Stomach smooth muscle (tissue), 2 donors: ENCODE results near the gene FOXB2.

Source experiments
- H3K27ac ChIP-seq: one replicate; pipeline ENCODE4 v1.7.0; 2013; ENCODE audit warnings: mild to moderate bottlenecking, low read length, inconsistent platforms
- H3K27me3 ChIP-seq, 2 donors: one replicate each; pipeline ENCODE4 v1.7.0; 2013; ENCODE audit warnings: low read length in 2 of 2; ENCODE audit not compliant: insufficient read depth in 2 of 2, control insufficient read depth in 1 of 2
- H3K36me3 ChIP-seq, 2 donors: one replicate each; pipeline ENCODE4 v1.7.0; 2013; ENCODE audit warnings: low read length in 2 of 2; ENCODE audit not compliant: control insufficient read depth in 2 of 2, insufficient read depth in 2 of 2
- H3K4me1 ChIP-seq: one replicate; pipeline ENCODE4 v1.7.0; 2013; ENCODE audit warnings: low read length; ENCODE audit not compliant: control insufficient read depth, insufficient read depth
- H3K4me3 ChIP-seq, 2 donors: one replicate each; pipeline ENCODE4 v1.7.0; 2013; ENCODE audit warnings: low read length in 2 of 2
- H3K9ac ChIP-seq, 2 donors: one replicate each; pipeline ENCODE4 v1.7.0; 2013; ENCODE audit warnings: low read length in 2 of 2, mild to moderate bottlenecking in 1 of 2
- H3K9me3 ChIP-seq, 2 donors: one replicate each; pipeline ENCODE4 v1.7.0; 2013; ENCODE audit warnings: low read length in 2 of 2; ENCODE audit not compliant: control insufficient read depth in 2 of 2
- donor health status: healthy.
- donor health status: Pancreatic carcinoma.

The FOXB2 gene

GRCh38 chr9:77016526-77017504 is 2.6 kb upstream of the FOXB2 start:
- Histone ChIP-seq H3K4me3 (peak overlapping the region in 1 of 2 donors; percentile 29), H3K4me1 (peaks cover 32% of the 10 kb centered on the region), H3K36me3 (no peaks in the 10 kb centered on the region), H3K27ac (no peak overlapping the region), H3K9me3 (no peaks in the 10 kb centered on the region), H3K9ac (no peak overlapping the region), H3K27me3 (peaks cover 94 to 98% of the 10 kb centered on the region in 2 donors)

- Histone ChIP-seq H3K4me1 (peaks cover 32% of the 10 kb centered on the region), H3K27me3 (peaks cover 94 to 98% of the 10 kb centered on the region in 2 donors), H3K9me3 (no peaks in the 10 kb centered on the region), H3K27ac (no peak overlapping the region), H3K4me3 (no peak overlapping the region), H3K9ac (no peak overlapping the region), H3K36me3 (no peaks in the 10 kb centered on the region)
Measured at GRCh38 chr9:77017505-77017894, 2.0 kb upstream of the FOXB2 start.

GRCh38 chr9:77018058-77018968 is 1.1 kb upstream of the FOXB2 start:
- Histone ChIP-seq H3K27me3 (peaks cover 93 to 98% of the 10 kb centered on the region in 2 donors), H3K4me3 (peak overlapping the region in 1 of 2 donors; percentile 35)

GRCh38 chr9:77018969-77019235 is 553 bp upstream of the FOXB2 start:
- Histone ChIP-seq H3K4me3 (peak overlapping the region in 1 of 2 donors; percentile 35), H3K4me1 (peaks cover 32% of the 10 kb centered on the region), H3K9me3 (no peaks in the 10 kb centered on the region), H3K27me3 (peaks cover 93 to 98% of the 10 kb centered on the region in 2 donors), H3K27ac (no peak overlapping the region), H3K36me3 (no peaks in the 10 kb centered on the region), H3K9ac (no peak overlapping the region)

More at GRCh38 chr9:77018058-77018968, 1.1 kb upstream of the FOXB2 start:
- peaks cover 32% of the 10 kb centered on the region for H3K4me1 ChIP-seq
- H3K36me3 ChIP-seq, result no peaks in the 10 kb centered on the region
- no peak overlapping the region for H3K9ac ChIP-seq
- H3K9me3 ChIP-seq, result no peaks in the 10 kb centered on the region
- no peak overlapping the region for H3K27ac ChIP-seq

GRCh38 chr9:77019926-77020412 is 514 bp downstream of the FOXB2 start:
- H3K4me1 ChIP-seq, result peaks cover 32% of the 10 kb centered on the region
- H3K27ac ChIP-seq, result no peak overlapping the region
- peaks cover 82 to 91% of the 10 kb centered on the region in 2 donors for H3K27me3 ChIP-seq
- H3K9ac ChIP-seq, result no peak overlapping the region
- H3K9me3 ChIP-seq, result no peaks in the 10 kb centered on the region
- no peak overlapping the region for H3K4me3 ChIP-seq
- no peaks in the 10 kb centered on the region for H3K36me3 ChIP-seq

- H3K4me3 ChIP-seq, result no peak overlapping the region
- peaks cover 31% of the 10 kb centered on the region for H3K4me1 ChIP-seq
- no peaks in the 10 kb centered on the region for H3K9me3 ChIP-seq
- H3K27ac ChIP-seq, result no peak overlapping the region
- H3K27me3 ChIP-seq, result peaks cover 79 to 84% of the 10 kb centered on the region in 2 donors
- H3K9ac ChIP-seq, result no peak overlapping the region
- H3K36me3 ChIP-seq, result no peaks in the 10 kb centered on the region
Measured at GRCh38 chr9:77020413-77021290, 1.2 kb downstream of the FOXB2 start.

GRCh38 chr9:77021291-77021894 is 1.9 kb downstream of the FOXB2 start:
- no peak overlapping the region for H3K4me3 ChIP-seq
- no peak overlapping the region for H3K9ac ChIP-seq
- H3K9me3 ChIP-seq, result no peaks in the 10 kb centered on the region
- H3K36me3 ChIP-seq, result no peaks in the 10 kb centered on the region
- H3K27ac ChIP-seq, result no peak overlapping the region
- peaks cover 72 to 77% of the 10 kb centered on the region in 2 donors for H3K27me3 ChIP-seq
- H3K4me1 ChIP-seq, result peaks cover 25% of the 10 kb centered on the region

- Histone ChIP-seq H3K27ac (no peak overlapping the region), H3K9ac (no peak overlapping the region), H3K4me1 (peaks cover 25% of the 10 kb centered on the region), H3K27me3 (peaks cover 64 to 69% of the 10 kb centered on the region in 2 donors), H3K36me3 (no peaks in the 10 kb centered on the region), H3K9me3 (no peaks in the 10 kb centered on the region), H3K4me3 (no peak overlapping the region)
Measured at GRCh38 chr9:77021922-77022782, 2.7 kb downstream of the FOXB2 start.

- peaks cover 57 to 62% of the 10 kb centered on the region in 2 donors for H3K27me3 ChIP-seq
- H3K4me3 ChIP-seq, result no peak overlapping the region
- peaks cover 23% of the 10 kb centered on the region for H3K4me1 ChIP-seq
- H3K27ac ChIP-seq, result no peak overlapping the region
- H3K36me3 ChIP-seq, result no peaks in the 10 kb centered on the region
- H3K9ac ChIP-seq, result no peak overlapping the region
- no peaks in the 10 kb centered on the region for H3K9me3 ChIP-seq
Measured at GRCh38 chr9:77022783-77023440, 3.5 kb downstream of the FOXB2 start.
